H1 (cell line): Measurements from ENCODE around the gene CDKN2B-AS1. TPM values are rescaled to one million over a fixed set of nuclear protein-coding genes. Genes with fewer than 3 reads are reported as not detected.

Source experiments
- TAF7 ChIP-seq: optimal IDR thresholded peaks from 2 replicates; pipeline ENCODE3; 2011; ENCODE audit warnings: low read depth, mild to moderate bottlenecking, inconsistent platforms, low read length, moderate library complexity, borderline replicate concordance
- polyA plus RNA-seq, 7 experiments: library from polyadenylated mRNA; depleted of rRNA in 3 of 7; stranded (reverse) in 5 of 7; unstranded in 2 of 7; fragments of >200 nt in 5 of 7; fragments of 200-250 nt in 2 of 7; gene quantifications; 1 replicate in 5 of 7; 2 replicates in 1 of 7; 4 replicates in 1 of 7; pipeline versions ENCODE4 v1.2.1 to v1.2.3, GENCODE V29; 2011 to 2013; ENCODE audit warnings: missing spikeins in 2 of 7, mixed read lengths in 2 of 7
- total RNA-seq: library from RNA; stranded (reverse); fragmentation: NEBNext Ultra II Directional; extraction: Animal tissue kit (Norgen Biotek cat#: 25700); gene quantifications from 2 replicates; pipeline ENCODE4 v1.2.1, GENCODE V29; 2021

Gene CDKN2B-AS1
- total and polyA plus RNA-seq, 2 of the 8 experiments (the other 6 are each of a cell fraction or from before 2014, with no cell fraction given) = not detected

GRCh38 chr9:22041344-22041743 is 46.8 kb downstream of the CDKN2B-AS1 start (continued):
- no peak for TF ChIP-seq TAF7
